Astrocyte of the cerebellum (primary cell): ENCODE results near the gene EFCAB14.

Source experiments
- DNase-seq: peaks from one replicate; pipeline ENCODE4 v3.0.0-alpha.2; 2011; ENCODE audit warnings: low read depth
- H3K4me3 ChIP-seq: 2 replicates; pipeline ENCODE4 v1.5.1; 2011; ENCODE audit warnings: mild to moderate bottlenecking, low read depth, low read length, moderate library complexity
- in situ Hi-C: cut with HindIII; loops from 2 replicates; pipeline ENCODE4 v1.10.0; 2017; ENCODE audit warnings: low sequenced_read_pairs
- TF ChIP-seq, protein P1 (sequence below): IDR thresholded peaks from 2 replicates; pipeline ENCODE4 v1.5.1; 2012; ENCODE audit warnings: low read length, low read depth, moderate library complexity, mild to moderate bottlenecking; ENCODE audit errors: missing control alignments

EFCAB14 gene

DNA sequence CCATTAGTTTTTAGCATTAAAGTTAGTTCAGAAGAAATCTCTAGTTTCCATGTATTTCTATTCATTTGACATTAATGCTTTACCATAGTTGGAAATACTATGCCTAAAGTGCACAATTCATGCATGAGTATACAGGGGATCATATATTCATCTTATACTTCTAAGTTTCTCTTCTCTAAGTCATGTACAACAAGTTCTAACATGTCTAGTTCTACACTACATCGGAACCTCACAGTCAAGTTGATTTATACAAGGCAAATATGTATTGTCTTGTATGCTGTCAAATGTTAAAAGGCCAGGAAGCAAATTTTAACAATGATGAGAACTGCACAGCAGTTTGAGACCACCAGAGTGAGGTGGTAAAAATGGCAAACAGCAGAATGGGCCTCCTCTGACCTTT is 79.4 kb downstream of the EFCAB14 start:
- TF ChIP-seq, protein P1, sequence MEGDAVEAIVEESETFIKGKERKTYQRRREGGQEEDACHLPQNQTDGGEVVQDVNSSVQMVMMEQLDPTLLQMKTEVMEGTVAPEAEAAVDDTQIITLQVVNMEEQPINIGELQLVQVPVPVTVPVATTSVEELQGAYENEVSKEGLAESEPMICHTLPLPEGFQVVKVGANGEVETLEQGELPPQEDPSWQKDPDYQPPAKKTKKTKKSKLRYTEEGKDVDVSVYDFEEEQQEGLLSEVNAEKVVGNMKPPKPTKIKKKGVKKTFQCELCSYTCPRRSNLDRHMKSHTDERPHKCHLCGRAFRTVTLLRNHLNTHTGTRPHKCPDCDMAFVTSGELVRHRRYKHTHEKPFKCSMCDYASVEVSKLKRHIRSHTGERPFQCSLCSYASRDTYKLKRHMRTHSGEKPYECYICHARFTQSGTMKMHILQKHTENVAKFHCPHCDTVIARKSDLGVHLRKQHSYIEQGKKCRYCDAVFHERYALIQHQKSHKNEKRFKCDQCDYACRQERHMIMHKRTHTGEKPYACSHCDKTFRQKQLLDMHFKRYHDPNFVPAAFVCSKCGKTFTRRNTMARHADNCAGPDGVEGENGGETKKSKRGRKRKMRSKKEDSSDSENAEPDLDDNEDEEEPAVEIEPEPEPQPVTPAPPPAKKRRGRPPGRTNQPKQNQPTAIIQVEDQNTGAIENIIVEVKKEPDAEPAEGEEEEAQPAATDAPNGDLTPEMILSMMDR, result no peak
- in situ Hi-C loops, result no loop called here
- DNase-seq, result no peak
- no peak overlapping the region for H3K4me3 ChIP-seq

DNA sequence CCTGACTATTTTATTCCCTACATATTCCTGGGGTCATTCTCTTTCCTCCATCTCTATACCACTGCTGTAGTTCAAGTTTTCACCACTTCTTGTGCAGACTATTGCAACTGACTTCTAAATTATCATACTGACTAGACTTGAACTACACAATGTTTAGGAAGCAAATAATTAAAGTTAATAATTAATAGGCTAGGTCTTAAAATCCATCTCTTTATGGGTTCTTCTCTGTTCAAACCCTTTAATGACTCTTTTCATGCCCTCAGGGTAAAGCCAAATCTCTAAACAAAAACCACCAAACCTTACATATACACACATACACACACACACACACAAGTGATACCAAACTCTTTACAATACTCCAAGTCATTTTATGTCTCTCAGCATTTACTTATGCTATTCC is 80.0 kb downstream of the EFCAB14 start:
- no peak for DNase-seq
- in situ Hi-C loops, result no loop called here
- no peak overlapping the region for H3K4me3 ChIP-seq
- TF ChIP-seq, protein P1, result no peak

DNA sequence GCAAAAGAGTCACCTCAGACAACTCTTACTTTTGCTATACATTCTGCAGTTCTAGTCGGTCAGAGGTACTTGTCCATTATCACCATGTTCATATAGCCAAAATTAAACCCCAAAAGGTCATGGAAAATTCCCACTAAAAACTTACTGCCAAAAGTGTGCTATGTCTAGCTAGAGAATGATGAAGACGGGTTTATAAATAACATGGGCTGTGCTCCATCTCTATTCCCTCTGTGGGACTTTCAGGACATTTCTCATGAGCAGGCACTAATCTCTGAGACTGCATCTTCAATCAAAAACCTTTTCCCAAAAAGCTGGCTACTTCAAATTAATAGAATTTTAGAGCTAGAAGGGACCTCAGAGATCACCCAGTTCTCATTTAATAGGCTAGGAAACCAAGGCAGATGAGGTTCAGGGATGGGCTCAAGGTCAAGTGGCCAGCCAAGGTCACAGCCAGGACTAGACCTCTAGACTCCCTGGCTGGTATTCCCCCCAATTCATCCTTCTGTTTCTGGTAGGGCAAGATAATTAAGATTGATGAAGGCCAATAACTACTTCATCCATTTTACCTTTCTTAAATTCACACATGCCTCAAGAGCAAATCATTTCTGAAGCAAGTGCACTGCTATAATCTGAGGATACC is 81.3 kb downstream of the EFCAB14 start:
- H3K4me3 ChIP-seq, result no peak overlapping the region
- TF ChIP-seq, protein P1, result no peak
- in situ Hi-C loops, result no loop called here
- no peak for DNase-seq

DNA sequence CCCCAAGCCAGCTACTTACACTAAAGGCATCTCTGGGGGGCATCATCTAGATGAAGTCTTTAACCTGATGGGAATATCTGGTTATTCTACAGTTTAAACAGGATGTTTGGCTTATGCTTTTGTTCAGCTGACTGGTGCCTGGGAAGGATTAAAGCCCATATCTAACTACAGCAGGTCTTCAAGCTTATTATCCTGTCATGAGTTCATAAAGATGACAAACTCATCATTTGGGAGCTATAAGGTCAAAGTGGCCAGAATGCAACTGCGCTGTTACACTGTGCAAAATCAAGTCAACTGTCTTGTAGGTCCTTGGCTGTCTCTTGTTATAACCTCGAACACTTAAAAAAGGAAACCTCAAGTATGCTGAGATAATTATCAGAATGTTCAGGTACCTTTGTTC is 83.7 kb downstream of the EFCAB14 start:
- in situ Hi-C loops, result no loop called here
- no peak for DNase-seq
- TF ChIP-seq, protein P1, result no peak
- H3K4me3 ChIP-seq, result no peak overlapping the region

DNA sequence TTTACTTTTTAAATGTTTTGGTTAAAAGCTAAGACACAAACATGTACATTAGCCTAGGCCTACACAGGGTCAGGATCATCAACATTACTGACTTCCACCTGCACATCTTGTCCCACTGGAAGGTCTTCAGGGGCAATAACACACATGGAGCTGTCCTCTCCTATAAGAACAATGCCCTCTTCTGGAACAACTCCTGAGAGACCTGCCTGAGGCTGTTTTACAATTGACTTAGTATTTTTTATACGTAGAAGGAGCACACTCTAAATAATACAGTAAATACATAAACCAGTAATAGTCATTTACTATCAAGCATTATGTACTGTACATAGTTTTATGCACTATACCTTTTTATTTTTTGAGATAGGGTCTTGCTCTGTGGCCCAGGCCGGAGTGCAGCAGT is 88.2 kb downstream of the EFCAB14 start:
- in situ Hi-C loops, result no loop called here
- TF ChIP-seq, protein P1, result no peak
- no peak for DNase-seq
- no peak overlapping the region for H3K4me3 ChIP-seq
